Left lung (tissue), 10 donors: ENCODE results near the gene PLB1. TPM values are rescaled to one million over a fixed set of nuclear protein-coding genes. Genes with fewer than 3 reads are reported as not detected.

Source experiments
- ATAC-seq: fragments of 200-7000 bp; cut with Tn5 transposase; one replicate; pipeline ENCODE4 v1.9.1; 2020; ENCODE audit warnings: moderate library complexity
- DNase-seq, 4 donors: peaks; one replicate each; pipeline ENCODE4 v3.0.0-alpha.2; 2013 to 2020
- H3K27ac ChIP-seq, 2 donors: fragments of 200-600 bp; sonication (generic) in 1 of 2; one replicate each; pipeline versions ENCODE4 v1.5.0 to v1.8.0; 2020 to 2021
- H3K27me3 ChIP-seq, 2 donors: fragments of 200-600 bp; sonication (generic) in 1 of 2; one replicate each; pipeline versions ENCODE4 v1.5.0 to v1.8.0; 2020 to 2021
- H3K36me3 ChIP-seq, 2 donors: fragments of 200-600 bp; sonication (generic) in 1 of 2; one replicate each; pipeline versions ENCODE4 v1.5.0 to v1.8.0; 2020 to 2021
- H3K4me1 ChIP-seq, 2 donors: fragments of 200-600 bp; one replicate each; pipeline ENCODE4 v1.8.0; 2021
- H3K4me3 ChIP-seq, 2 donors: fragments of 200-600 bp; sonication (generic) in 1 of 2; one replicate each; pipeline versions ENCODE4 v1.5.0 to v1.8.0; 2020 to 2021; ENCODE audit warnings: mild to moderate bottlenecking in 1 of 2
- H3K9me3 ChIP-seq, 2 donors: fragments of 200-600 bp; sonication (generic) in 1 of 2; one replicate each; pipeline versions ENCODE4 v1.5.0 to v1.8.0; 2020 to 2021
- CTCF ChIP-seq, 2 donors: fragments of 200-600 bp; sonication (generic) in 1 of 2; IDR thresholded peaks; one replicate each; pipeline versions ENCODE4 v1.5.0 to v1.8.0; 2021; ENCODE audit warnings: antibody characterized with exemption in 2 of 2
- intact Hi-C, 2 donors: fragments of 100-400 bp; cut with DNase I; formaldehyde crosslinking; loops; one replicate each; pipeline versions ENCODE4 v1.11.2 to v1.14.2; 2022
- polyA plus RNA-seq, 6 donors: library from polyadenylated mRNA; unstranded; fragments of 120-200 nt; gene quantifications; one replicate each; pipeline ENCODE4 v1.2.1, GENCODE V29; 2013; ENCODE audit not compliant: insufficient read length in 6 of 6
- total RNA-seq, 2 donors: library from RNA; stranded (reverse); fragmentation: NEBNext Ultra II Directional; extraction: Animal tissue kit (Norgen Biotek cat#: 25700); gene quantifications; one replicate each; pipeline ENCODE4 v1.2.1, GENCODE V29; 2021
- donor health status: DM: no; HTN: yes; CAD: no.
- donor health status: DM: no; HTN: no; CAD: no.

Gene PLB1
- total and polyA plus RNA-seq, 8 donors: 0.94 to 6.8 (median 1.9) TPM

GRCh38 chr2:28463893-28464292 is 32.0 kb upstream of the PLB1 start:
- TF ChIP-seq CTCF (IDR thresholded peaks at IDR 0.05): no peak
- peak overlapping the region in 1 of 2 donors; percentile 82 for H3K27ac ChIP-seq
- H3K4me1 ChIP-seq: peaks cover 0 to 29% of the 10 kb centered on the region in 2 donors
- DNase-seq (no peak), ATAC-seq (peak; percentile 58)
- intact Hi-C loops: no loop called here
- no peaks in the 10 kb centered on the region for H3K36me3 ChIP-seq
- no peaks in the 10 kb centered on the region for H3K27me3 ChIP-seq
- peaks cover 0 to 2% of the 10 kb centered on the region in 2 donors for H3K9me3 ChIP-seq
- H3K4me3 ChIP-seq: no peak overlapping the region

GRCh38 chr2:28465148-28465885 is 30.5 kb upstream of the PLB1 start:
- Histone ChIP-seq H3K27me3 (no peaks in the 10 kb centered on the region), H3K36me3 (no peaks in the 10 kb centered on the region), H3K27ac (peak overlapping the region in 1 of 2 donors; percentile 82), H3K4me1 (peaks cover 0 to 43% of the 10 kb centered on the region in 2 donors), H3K4me3 (no peak overlapping the region), H3K9me3 (peaks cover 0 to 2% of the 10 kb centered on the region in 2 donors)
- intact Hi-C loops: no loop called here
- no peak for TF ChIP-seq CTCF (IDR thresholded peaks at IDR 0.05)
- DNase-seq (no peak), ATAC-seq (no peak)

- DNase-seq: no peak
- Histone ChIP-seq H3K27ac (peak overlapping the region in 1 of 2 donors; percentile 75), H3K27me3 (no peaks in the 10 kb centered on the region), H3K36me3 (no peaks in the 10 kb centered on the region), H3K4me1 (peaks cover 0 to 36% of the 10 kb centered on the region in 2 donors), H3K9me3 (no peaks in the 10 kb centered on the region), H3K4me3 (no peak overlapping the region)
- no peak for ATAC-seq
- no peak for TF ChIP-seq CTCF (IDR thresholded peaks at IDR 0.05)
- intact Hi-C loops: no loop called here
Observed at GRCh38 chr2:28469304-28469703, 26.6 kb upstream of the PLB1 start.

GRCh38 chr2:28469947-28470535 is 25.8 kb upstream of the PLB1 start:
- intact Hi-C loops: no loop called here
- no peaks in the 10 kb centered on the region for H3K27me3 ChIP-seq
- TF ChIP-seq CTCF (IDR thresholded peaks at IDR 0.05): no peak
- peaks cover 0 to 30% of the 10 kb centered on the region in 2 donors for H3K4me1 ChIP-seq
- no peak for DNase-seq
- H3K4me3 ChIP-seq: no peak overlapping the region
- H3K9me3 ChIP-seq: peaks cover 0 to 2% of the 10 kb centered on the region in 2 donors
- H3K36me3 ChIP-seq: no peaks in the 10 kb centered on the region
- peak overlapping the region in 1 of 2 donors; percentile 75 for H3K27ac ChIP-seq
- no peak for ATAC-seq

- Histone ChIP-seq H3K36me3 (no peaks in the 10 kb centered on the region), H3K27me3 (no peaks in the 10 kb centered on the region), H3K9me3 (peaks cover 0 to 2% of the 10 kb centered on the region in 2 donors), H3K4me3 (no peak overlapping the region), H3K4me1 (peaks cover 0 to 23% of the 10 kb centered on the region in 2 donors), H3K27ac (peak overlapping the region in 1 of 2 donors; percentile 72)
- intact Hi-C loops: no loop called here
- TF ChIP-seq CTCF (IDR thresholded peaks at IDR 0.05): no peak
- ATAC-seq (no peak), DNase-seq (no peak)
Observed at GRCh38 chr2:28470759-28471158, 25.1 kb upstream of the PLB1 start.
